Epidermal melanocyte (primary cell): Measurements from ENCODE around the gene PRRG2.

Source experiments
- DNase-seq: peaks from one replicate; pipeline ENCODE4 v3.0.0; 2011; ENCODE audit warnings: low spot score; ENCODE audit not compliant: insufficient read length

PRRG2 gene

DNA sequence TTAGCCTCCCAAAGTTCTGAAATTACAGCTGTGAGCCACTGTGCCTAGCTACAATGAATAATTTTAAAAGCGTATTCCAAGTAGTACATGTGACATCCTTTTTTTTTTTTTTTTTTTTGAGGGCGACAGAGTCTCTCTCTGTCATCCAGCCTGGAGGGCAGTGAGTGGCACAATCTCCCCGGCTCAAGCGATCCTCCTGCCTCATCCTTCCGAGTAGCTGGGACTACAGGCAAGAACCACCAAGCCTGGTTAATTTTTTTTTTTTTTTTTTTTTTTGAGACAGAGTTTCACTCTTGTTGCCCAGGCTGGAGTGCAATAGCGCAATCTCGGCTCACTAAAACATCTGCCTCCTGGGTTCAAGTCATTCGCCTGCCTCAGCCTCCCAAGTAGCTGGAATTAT, 6.1 kb downstream of the PRRG2 start:
- no peak for DNase-seq

DNA sequence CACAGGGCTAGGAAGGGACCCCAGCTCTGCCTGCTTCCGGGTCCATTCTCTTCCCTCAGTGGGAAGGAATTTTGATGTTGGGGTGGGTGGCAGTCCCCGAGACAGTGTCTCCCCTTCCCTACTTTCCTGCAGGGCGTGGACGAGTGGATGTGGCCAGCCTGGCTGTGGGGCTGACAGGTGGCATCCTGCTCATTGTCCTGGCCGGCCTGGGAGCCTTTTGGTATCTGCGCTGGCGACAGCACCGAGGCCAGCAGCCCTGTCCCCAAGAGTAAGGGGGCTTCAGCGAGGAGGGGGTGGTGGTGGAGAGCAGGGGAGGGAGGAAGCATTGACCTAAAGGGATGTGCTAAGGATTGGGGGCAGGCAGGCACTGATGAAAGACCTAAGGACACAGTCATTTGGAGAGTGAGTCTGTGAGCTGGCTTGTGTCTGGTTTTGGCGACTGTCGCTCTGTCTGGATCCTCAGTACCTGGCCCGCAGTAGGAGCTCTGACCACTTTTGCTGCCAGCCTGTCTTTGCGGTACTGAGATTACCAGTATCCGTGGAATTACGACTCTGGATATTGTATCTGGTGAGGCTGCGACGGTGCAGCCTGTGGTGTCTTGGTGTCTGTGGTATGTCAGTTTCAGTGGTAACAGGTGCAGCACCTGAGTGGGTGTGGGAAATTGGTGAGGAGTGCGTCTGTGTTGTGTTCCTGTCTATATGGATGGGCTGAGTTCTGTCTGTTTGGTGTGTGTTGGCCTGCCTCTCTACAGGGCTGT, 7.4 kb downstream of the PRRG2 start:
- DNase-seq = no peak

DNA sequence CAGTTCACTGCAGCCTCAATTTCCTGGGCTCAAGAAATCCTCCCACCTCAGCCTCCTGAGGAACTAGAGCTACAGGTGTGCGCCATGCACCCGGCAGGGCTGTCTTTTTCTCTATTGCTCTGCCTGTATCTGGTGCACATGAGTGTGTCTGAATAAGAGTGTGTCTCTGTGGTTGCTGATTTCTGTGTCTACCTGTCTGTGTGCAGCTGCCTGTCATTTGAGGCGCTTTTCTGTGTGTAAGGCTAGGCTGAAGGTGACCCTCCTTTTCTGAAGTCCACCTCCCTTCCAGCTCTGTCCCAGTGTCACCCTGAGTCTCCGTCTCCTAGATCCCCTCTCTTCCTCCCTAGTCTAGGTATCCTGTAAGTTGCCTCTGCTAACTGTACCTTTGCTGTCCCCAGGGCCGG, 8.4 kb downstream of the PRRG2 start:
- DNase-seq = no peak

DNA sequence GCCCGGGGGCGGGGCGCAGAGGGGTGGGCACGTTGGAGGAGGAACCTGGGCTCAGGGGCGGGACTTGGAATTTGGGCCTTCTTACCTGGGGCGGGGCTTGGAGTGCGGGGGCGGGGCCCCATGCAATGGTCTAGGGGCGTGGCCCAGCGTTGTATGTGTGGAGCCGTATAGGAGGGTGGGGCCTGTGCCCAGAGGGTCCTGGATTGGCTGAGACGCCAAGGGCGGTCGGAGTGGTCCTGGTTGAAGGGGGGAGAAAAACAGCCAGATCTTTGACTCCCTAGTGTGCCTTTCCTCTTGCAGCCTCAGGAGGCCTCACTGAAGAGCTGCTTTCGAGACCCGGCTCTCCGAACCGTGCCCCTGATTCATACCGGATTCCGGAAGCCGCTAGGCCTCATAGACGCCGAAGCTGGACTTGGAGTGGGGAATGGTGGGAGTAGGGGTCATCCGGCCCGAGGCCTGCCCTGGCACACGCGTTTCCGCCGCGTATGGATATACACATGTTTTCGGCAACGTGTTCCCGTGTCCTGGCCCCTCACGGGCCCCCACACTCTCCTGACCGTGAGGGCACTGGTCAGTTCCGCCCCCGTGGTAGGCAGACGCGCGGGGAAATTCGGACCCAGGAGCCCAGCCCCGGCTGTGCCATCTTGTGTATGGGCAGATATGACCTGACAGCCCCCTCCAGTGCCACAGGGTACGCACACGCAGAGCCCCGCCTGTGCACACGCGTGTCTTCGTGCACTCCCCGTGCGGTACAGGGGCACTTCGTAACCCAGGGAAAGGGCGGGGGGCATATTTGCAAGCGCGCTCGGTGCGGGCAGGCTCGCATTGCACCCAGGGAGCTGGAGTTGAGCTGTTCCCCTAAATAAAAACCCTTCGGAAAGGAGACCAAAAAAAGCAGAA, 9.2 kb downstream of the PRRG2 start:
- peak; percentile 92 for DNase-seq

DNA sequence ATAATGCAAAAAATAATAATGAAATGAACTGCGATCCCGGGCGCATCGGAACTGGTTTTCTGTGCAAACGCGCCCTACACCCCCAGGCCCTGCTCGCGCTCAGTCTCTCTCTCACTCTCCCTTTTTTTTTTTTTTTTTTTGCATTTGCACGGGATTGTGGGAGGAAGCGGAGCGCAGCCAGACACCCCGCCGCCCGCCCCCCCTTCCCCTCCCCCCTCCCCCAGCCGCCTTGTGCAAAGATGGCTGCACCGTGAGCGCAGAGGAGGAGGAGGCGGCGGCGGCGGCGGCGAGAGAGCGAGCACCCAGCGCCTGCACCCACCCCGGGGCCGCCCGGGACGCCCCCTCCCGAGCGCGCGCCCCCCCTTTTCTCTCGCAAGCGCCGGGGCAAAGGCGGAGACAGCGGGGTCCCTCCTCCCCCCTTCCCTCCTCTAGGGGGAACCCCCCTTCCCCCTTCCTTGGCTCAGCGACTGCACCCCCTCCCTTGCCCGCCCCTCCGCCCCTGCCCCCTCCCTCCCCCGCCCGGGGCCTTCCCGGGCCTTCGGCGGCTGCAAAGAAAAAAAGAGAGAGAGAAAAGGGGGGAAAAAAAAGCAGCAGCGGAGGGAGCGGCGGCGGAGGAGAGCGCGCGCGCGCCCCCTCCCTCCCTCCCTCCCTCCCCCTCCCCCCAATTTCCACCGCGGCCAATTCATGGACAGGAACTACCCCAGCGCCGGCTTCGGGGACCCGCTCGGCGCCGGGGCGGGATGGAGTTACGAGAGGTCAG, 10.0 kb downstream of the PRRG2 start, which contains the start of gene PRR12:
PRR12 (plus strand) TSS at position 212 of the 760 bp plus-strand sequence; CDS start at position 685, 473 bp downstream.
- DNase-seq = peak; percentile 85

DNA sequence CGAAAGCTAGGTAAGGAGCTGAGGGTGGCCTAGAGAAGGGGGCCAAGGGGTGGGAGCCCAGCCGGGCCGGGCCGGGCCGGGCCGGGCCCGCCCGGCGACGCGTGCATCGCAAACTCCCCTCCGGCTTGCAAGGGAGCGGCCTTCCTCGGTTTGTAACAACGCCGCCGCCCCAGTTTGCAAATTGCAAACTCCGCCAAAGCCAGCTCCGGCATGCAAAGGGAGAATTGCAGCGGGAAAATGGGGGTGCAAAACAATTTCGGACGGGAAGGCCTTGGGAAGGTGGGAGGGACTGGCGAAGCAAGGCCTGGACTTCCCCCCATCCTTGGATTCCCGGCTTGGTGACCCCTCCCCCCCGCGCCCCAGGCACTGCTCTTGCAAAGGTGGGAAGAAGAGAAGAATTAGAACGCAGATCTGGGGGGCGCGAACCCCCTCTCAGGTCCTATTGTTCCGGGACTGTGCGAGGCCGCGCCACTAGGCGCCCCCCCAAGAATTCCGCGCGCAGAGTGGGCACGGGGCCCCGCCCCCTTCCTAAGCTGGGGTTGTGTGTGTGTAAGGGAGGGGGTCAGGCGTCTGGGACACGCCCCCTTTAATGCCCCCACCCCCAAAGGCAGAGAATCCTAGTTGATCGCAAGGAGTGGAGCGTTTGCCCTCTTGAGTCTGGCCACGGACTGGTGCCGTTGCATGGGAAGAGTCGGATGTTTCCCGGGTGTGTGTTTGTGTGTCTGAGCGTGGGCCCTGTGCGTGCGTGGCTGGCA, 10.8 kb downstream of the PRRG2 start:
- no peak for DNase-seq

DNA sequence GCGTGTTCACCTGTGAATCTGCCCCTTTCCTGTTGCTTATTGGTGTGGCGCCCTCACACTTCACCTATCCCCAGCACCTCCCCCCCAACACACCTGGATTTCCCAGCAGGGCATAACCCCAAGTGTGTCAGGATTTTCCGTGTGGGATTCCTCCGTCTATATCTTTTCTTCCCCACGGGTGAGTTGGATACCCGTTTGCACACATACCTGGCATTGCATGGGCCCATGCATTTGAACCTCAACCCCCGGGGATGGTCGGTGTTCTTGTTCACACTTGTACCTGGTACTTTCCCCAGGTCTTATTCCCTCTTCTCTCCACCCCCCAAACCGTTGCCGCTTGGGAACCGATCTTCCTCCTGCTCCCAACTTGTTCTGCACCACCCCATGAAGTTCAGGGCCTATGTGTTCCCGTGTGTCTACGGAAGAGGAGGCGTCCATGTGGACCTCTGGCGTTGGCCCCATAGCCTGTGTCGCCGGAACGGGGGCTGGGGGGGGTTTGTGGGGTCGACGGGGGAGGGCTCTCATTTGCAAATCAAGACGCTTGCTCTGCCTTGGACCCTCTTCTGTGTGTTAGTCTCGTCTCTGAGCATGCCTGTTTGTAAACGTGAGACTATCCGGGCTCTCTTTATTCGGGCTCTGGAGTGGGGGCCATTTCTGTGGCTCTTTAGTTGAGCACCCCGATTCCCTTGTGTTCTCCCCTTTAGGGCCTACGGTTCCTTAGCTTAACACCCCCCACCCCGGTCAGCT, 11.5 kb downstream of the PRRG2 start:
- DNase-seq = no peak

DNA sequence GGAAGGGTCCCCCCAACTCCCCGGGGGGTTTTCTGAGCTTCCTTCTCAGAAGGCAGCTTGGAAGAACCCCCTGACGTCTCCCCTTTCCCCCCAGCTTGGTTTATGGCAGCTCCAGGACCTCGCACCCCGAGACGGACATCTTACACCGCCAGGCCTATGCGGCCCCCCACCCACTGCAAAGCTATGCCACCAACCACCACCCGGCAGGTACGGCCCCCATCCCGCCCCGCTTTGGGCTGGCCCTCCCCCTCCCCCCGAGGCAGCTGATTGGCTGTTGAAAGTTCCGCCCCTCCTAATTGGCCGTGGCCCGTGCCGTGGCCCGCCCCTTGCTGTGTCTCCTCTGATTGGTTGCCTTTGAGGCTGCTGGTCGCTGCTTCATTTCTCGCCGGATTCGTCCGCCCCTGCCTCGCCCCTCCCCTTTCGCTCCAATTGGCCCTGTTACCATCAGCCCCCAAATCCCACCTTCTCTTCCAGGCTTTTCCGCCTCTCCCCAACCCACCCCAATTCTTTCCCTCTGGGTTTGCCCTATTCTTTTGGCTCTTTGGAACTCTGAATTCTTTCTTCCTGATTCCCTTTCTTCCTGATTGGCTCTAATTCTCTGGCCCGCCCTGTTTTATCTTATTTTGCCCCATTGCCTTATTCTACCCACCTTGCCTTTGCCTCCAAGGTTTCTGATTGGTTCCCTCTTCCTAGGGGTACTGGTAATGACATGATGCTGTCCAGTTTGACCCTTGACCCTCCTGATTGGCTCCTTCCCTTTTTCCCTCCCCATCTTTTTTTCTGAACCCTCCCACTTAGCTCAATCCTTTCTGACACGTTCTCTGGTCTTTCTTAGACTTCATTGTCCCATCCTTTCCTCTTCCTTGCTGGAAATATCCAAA, 12.4 kb downstream of the PRRG2 start:
- DNase-seq = peak; percentile 100

DNA sequence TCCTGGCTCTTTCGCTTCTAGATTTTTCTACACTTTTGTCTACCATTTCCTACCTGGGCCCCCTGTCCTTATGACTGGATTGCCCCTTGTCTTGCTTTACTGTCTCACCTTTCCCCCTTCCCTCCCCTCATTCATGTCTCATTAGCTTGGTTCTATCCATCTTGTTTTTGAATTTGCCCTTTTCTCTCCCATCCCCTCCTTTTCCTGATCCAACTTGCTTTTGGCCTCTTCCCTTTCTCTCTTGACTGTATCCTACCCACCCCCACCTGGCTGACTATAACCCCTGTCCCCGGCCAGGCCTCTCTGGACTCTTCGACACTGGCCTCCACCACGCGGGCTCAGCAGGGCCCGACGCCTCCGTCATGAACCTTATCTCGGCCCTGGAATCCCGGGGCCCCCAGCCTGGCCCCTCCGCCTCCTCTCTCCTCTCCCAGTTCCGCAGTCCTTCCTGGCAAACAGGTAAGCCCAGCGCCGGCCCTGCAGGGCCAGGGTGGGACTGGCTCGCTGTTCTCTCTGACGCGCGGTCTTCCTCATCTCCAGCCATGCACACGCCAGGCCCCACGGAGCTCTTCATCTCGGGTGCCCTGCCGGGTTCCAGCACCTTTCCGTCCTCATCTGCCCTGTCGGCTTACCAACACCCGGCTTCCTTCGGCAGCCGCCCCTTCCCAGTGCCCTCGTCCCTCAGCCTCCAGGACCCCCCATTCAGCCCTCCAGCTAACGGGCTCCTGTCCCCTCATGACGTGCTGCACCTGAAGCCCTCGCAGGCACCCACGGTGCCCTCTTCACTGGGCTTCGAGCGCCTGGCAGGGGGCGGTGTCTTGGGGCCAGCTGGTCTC, 13.3 kb downstream of the PRRG2 start:
- no peak for DNase-seq

DNA sequence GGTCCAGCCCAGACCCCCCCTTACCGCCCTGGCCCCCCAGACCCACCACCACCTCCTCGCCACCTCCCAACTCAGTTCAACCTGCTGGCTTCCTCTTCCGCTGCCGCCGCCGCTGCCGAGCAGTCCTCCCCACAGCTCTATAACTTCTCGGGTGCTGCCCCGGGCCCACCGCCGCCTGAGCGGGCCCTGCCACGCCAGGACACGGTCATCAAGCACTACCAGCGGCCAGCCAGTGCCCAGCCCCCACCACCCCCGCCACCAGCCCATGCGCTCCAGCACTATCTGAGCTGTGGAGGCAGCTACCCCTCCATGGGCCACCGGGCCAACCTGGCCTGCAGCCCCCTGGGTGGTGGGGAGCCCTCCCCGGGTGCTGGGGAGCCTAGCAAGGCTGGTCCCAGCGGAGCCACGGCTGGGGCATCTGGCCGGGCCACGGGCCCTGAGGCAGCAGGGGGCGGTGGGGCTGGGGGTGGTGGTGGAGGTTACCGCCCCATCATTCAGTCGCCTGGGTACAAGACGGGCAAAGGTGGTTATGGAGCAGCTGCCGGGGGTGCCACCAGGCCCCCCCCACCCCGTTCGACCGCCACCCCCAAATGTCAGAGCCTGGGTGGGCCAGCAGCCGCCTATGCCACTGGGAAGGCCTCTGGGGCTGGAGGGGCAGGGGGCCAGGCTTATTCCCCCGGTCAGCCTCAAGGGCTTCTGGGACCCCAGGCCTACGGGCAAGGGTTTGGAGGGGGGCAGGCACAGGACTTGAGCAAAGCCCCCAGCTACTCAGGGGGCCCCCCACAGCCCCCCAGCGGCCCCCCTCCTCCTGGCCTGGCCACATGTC, 14.1 kb downstream of the PRRG2 start:
- DNase-seq = no peak

DNA sequence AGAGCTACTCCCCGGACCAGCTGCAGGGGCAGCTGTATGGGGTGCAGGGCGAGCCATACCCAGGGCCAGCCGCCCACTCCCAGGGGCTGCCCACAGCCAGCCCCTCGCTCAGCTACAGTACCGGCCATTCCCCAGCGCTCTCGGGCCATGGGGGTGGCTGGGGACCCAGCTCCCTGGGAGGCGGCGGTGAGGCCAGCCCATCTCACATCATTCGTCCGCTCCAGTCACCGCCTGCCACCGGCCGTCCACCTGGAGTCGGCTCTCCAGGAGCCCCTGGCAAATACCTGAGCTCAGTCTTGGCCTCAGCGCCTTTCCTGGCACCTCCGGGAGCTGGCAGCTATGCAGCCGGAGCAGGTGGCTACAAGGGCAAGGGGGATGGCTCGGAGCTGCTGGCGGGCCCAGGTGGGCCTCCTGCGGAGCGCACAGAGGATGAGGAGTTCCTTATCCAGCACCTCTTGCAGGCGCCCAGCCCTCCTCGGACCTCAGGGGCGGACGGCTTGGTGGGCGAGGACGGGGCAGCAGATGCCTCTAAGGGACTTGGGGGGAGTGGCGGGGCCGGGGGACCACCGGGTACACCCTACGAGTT, 14.8 kb downstream of the PRRG2 start:
- DNase-seq = no peak

DNA sequence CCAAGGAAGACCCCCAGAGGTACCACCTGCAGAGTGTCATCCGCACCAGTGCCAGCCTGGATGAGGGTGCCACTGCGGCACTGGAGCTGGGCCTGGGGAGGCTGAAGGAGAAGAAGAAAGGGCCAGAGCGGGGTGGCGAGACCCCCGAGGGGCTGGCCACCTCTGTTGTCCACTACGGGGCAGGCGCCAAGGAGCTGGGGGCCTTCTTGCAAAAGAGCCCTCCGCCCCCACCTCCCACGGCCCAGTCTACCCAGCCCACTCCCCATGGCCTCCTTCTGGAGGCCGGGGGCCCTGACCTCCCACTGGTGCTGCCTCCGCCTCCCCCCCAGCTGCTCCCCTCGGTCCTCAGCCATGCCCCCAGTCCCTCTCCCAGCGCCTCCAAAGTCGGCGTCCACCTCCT, 15.3 kb downstream of the PRRG2 start:
- DNase-seq = no peak

DNA sequence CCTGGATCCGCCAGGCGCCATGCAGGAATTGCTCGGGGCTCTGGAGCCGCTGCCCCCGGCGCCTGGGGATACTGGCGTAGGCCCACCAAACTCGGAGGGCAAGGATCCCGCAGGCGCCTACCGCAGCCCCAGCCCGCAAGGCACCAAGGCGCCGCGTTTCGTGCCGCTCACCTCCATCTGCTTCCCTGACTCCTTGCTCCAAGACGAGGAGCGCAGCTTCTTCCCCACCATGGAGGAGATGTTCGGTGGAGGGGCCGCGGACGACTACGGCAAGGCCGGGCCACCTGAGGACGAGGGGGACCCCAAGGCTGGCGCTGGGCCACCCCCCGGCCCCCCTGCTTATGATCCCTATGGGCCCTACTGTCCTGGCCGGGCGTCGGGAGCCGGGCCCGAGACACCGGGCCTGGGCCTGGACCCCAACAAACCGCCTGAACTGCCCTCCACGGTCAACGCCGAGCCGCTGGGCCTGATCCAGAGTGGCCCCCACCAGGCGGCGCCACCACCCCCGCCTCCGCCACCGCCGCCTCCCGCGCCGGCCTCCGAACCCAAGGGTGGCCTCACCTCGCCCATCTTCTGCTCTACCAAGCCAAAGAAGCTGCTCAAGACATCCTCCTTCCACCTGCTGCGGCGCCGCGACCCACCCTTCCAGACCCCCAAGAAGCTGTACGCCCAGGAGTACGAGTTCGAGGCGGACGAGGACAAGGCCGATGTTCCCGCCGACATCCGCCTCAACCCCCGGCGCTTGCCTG, 16.0 kb downstream of the PRRG2 start:
- no peak for DNase-seq

DNA sequence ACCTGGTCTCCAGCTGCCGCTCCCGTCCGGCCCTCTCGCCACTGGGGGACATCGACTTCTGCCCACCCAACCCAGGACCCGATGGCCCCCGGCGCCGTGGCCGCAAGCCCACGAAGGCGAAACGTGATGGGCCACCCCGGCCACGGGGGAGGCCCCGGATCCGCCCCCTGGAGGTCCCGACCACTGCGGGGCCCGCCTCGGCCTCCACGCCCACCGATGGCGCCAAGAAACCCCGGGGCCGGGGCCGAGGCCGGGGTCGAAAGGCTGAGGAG, 16.5 kb downstream of the PRRG2 start:
- no peak for DNase-seq

DNA sequence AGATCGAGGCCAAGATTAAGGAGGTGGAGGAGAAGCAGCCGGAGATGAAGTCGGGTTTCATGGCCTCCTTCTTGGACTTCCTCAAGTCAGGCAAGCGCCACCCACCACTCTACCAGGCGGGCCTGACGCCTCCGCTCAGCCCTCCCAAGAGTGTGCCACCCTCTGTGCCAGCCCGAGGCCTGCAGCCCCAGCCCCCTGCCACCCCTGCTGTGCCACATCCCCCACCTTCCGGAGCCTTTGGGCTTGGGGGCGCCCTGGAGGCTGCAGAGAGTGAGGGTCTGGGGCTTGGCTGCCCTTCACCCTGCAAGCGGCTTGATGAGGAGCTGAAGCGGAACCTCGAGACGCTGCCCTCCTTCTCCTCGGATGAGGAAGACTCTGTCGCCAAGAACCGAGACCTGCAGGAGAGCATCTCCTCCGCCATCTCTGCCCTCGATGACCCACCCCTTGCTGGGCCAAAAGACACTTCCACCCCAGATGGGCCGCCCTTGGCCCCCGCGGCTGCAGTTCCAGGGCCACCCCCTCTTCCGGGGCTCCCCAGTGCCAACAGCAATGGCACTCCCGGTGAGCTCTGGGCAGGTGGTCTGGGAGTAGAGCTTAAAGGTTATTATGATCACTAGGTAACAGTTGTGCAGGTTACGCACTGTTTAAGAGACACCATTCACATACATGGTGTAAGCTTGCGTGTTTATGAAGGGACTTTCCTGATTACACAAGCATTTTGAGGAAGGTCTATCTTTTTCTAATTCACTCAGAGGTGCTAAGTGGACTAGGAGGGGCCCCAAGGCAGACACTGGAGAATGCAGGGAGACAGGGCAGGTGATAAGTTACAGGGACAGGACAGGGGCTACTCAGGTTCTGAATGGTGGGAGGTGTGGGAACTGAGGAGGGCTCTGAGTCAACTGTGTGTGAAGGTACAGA, 18.5 kb downstream of the PRRG2 start:
- DNase-seq = no peak
